ENCODE results near the gene MARCHF3. TPM values are rescaled to one million over a fixed set of nuclear protein-coding genes. Genes with fewer than 3 reads are reported as not detected.
A peak's percentile ranks its signal among the peaks of the same experiment; 100 is the strongest.

Gene MARCHF3
- 8.3 TPM for polyA plus RNA-seq (2013, experiment 1 of 2)
- polyA plus RNA-seq (2013, experiment 2 of 2) = 6.8 TPM

GRCh38 chr5:127030259-127031146 is at the start of gene MARCHF3:
Gene MARCHF3, minus strand, starts transcription at chr5:127030558. Its CDS starts 112,387 bp downstream, at chr5:126918171.
- Histone ChIP-seq H3K27me3 (ENCODE audit: insufficient read depth, low read length) (peaks cover 48% of the 10 kb centered on the region), H3K9ac (ENCODE audit: low read depth, low read length) (peak within 1 kb of the TSS; percentile 53), H3K9me3 (ENCODE audit: insufficient read depth, low read depth, low read length) (no peaks in the 10 kb centered on the region), H3K27ac (ENCODE audit: low read depth, low read length) (peak within 1 kb of the TSS; percentile 57; the same call in 1 of the 2 replicates), H3K36me3 (ENCODE audit: insufficient read depth, low read length) (no peaks in the 10 kb centered on the region), H3K4me1 (ENCODE audit: insufficient read depth, low read length) (peaks cover 15% of the 10 kb centered on the region; the same call in 1 of the 2 replicates), H3K4me3 (ENCODE audit: low read length) (peak within 1 kb of the TSS; percentile 76)
- under 1% methylated on average over 97 of the region's 97 CpGs for WGBS

GRCh38 chr5:127079994-127080491 is 49.7 kb upstream of the MARCHF3 start:
- Histone ChIP-seq H3K27me3 (ENCODE audit: insufficient read depth, low read length) (no peaks in the 10 kb centered on the region), H3K36me3 (ENCODE audit: insufficient read depth, low read length) (no peaks in the 10 kb centered on the region), H3K27ac (ENCODE audit: low read depth, low read length) (no peak overlapping the region), H3K9ac (ENCODE audit: low read depth, low read length) (no peak overlapping the region), H3K9me3 (ENCODE audit: insufficient read depth, low read depth, low read length) (no peaks in the 10 kb centered on the region), H3K4me3 (ENCODE audit: low read length) (no peak overlapping the region), H3K4me1 (ENCODE audit: insufficient read depth, low read length) (peaks cover 46% of the 10 kb centered on the region)
- WGBS = 26% methylated on average over 8 of the region's 9 CpGs

- Histone ChIP-seq H3K27me3 (ENCODE audit: insufficient read depth, low read length) (no peaks in the 10 kb centered on the region), H3K4me1 (ENCODE audit: insufficient read depth, low read length) (peaks cover 42% of the 10 kb centered on the region), H3K27ac (ENCODE audit: low read depth, low read length) (peak overlapping the region; percentile 24; the same call in 1 of the 2 replicates), H3K9me3 (ENCODE audit: insufficient read depth, low read depth, low read length) (no peaks in the 10 kb centered on the region), H3K9ac (ENCODE audit: low read depth, low read length) (no peak overlapping the region), H3K4me3 (ENCODE audit: low read length) (no peak overlapping the region), H3K36me3 (ENCODE audit: insufficient read depth, low read length) (no peaks in the 10 kb centered on the region)
- WGBS = 69% methylated on average over 1 of the region's 1 CpG
Observed at GRCh38 chr5:127077366-127077765, 47.0 kb upstream of the MARCHF3 start.

- no peaks in the 10 kb centered on the region for H3K9me3 ChIP-seq (ENCODE audit: insufficient read depth, low read depth, low read length)
- H3K27me3 ChIP-seq (ENCODE audit: insufficient read depth, low read length) = no peaks in the 10 kb centered on the region
- WGBS = 36% methylated on average over 4 of the region's 4 CpGs
- peak overlapping the region; percentile 34; the same call in 1 of the 2 replicates for H3K27ac ChIP-seq (ENCODE audit: low read depth, low read length)
- no peaks in the 10 kb centered on the region for H3K36me3 ChIP-seq (ENCODE audit: insufficient read depth, low read length)
- peaks cover 42% of the 10 kb centered on the region for H3K4me1 ChIP-seq (ENCODE audit: insufficient read depth, low read length)
- no peak overlapping the region for H3K9ac ChIP-seq (ENCODE audit: low read depth, low read length)
- no peak overlapping the region for H3K4me3 ChIP-seq (ENCODE audit: low read length)
Observed at GRCh38 chr5:127076315-127077129, 46.2 kb upstream of the MARCHF3 start.

GRCh38 chr5:127074466-127074865 is 44.1 kb upstream of the MARCHF3 start:
- Histone ChIP-seq H3K4me1 (ENCODE audit: insufficient read depth, low read length) (peaks cover 37% of the 10 kb centered on the region), H3K4me3 (ENCODE audit: low read length) (no peak overlapping the region), H3K36me3 (ENCODE audit: insufficient read depth, low read length) (no peaks in the 10 kb centered on the region), H3K27me3 (ENCODE audit: insufficient read depth, low read length) (no peaks in the 10 kb centered on the region), H3K9ac (ENCODE audit: low read depth, low read length) (no peak overlapping the region), H3K9me3 (ENCODE audit: insufficient read depth, low read depth, low read length) (no peaks in the 10 kb centered on the region), H3K27ac (ENCODE audit: low read depth, low read length) (no peak overlapping the region)
- WGBS = 87% methylated on average over 3 of the region's 3 CpGs

- H3K4me3 ChIP-seq (ENCODE audit: low read length) = no peak within 1 kb of the TSS
- peaks cover 36% of the 10 kb centered on the region for H3K4me1 ChIP-seq (ENCODE audit: insufficient read depth, low read length)
- H3K9ac ChIP-seq (ENCODE audit: low read depth, low read length) = no peak within 1 kb of the TSS
- no peaks in the 10 kb centered on the region for H3K9me3 ChIP-seq (ENCODE audit: insufficient read depth, low read depth, low read length)
- H3K36me3 ChIP-seq (ENCODE audit: insufficient read depth, low read length) = no peaks in the 10 kb centered on the region
- no peak within 1 kb of the TSS for H3K27ac ChIP-seq (ENCODE audit: low read depth, low read length)
- WGBS = 95% methylated on average over 56 of the region's 56 CpGs
- H3K27me3 ChIP-seq (ENCODE audit: insufficient read depth, low read length) = no peaks in the 10 kb centered on the region
Observed at GRCh38 chr5:127072861-127073846, 42.8 kb upstream of the MARCHF3 start, which contains the start of gene C5orf63. Gene C5orf63, minus strand, starts transcription at chr5:127073502. Its CDS starts 14,507 bp downstream, at chr5:127058995.

- Histone ChIP-seq H3K4me3 (ENCODE audit: low read length) (no peak overlapping the region), H3K27ac (ENCODE audit: low read depth, low read length) (no peak overlapping the region), H3K4me1 (ENCODE audit: insufficient read depth, low read length) (peaks cover 15% of the 10 kb centered on the region; the same call in 1 of the 2 replicates), H3K9ac (ENCODE audit: low read depth, low read length) (no peak overlapping the region), H3K9me3 (ENCODE audit: insufficient read depth, low read depth, low read length) (no peaks in the 10 kb centered on the region), H3K36me3 (ENCODE audit: insufficient read depth, low read length) (no peaks in the 10 kb centered on the region), H3K27me3 (ENCODE audit: insufficient read depth, low read length) (no peaks in the 10 kb centered on the region)
- WGBS = 83% methylated on average over 2 of the region's 2 CpGs
Observed at GRCh38 chr5:127070243-127070642, 39.9 kb upstream of the MARCHF3 start.

GRCh38 chr5:127068493-127069214 is 38.3 kb upstream of the MARCHF3 start:
- Histone ChIP-seq H3K36me3 (ENCODE audit: insufficient read depth, low read length) (no peaks in the 10 kb centered on the region), H3K9me3 (ENCODE audit: insufficient read depth, low read depth, low read length) (no peaks in the 10 kb centered on the region), H3K9ac (ENCODE audit: low read depth, low read length) (no peak overlapping the region), H3K4me3 (ENCODE audit: low read length) (no peak overlapping the region), H3K4me1 (ENCODE audit: insufficient read depth, low read length) (peaks cover 15% of the 10 kb centered on the region; the same call in 1 of the 2 replicates), H3K27me3 (ENCODE audit: insufficient read depth, low read length) (no peaks in the 10 kb centered on the region), H3K27ac (ENCODE audit: low read depth, low read length) (no peak overlapping the region)
- WGBS = 94% methylated on average over 2 of the region's 2 CpGs

- Histone ChIP-seq H3K9ac (ENCODE audit: low read depth, low read length) (no peak overlapping the region), H3K27ac (ENCODE audit: low read depth, low read length) (no peak overlapping the region), H3K4me3 (ENCODE audit: low read length) (no peak overlapping the region), H3K36me3 (ENCODE audit: insufficient read depth, low read length) (no peaks in the 10 kb centered on the region), H3K4me1 (ENCODE audit: insufficient read depth, low read length) (peaks cover 19% of the 10 kb centered on the region), H3K27me3 (ENCODE audit: insufficient read depth, low read length) (no peaks in the 10 kb centered on the region), H3K9me3 (ENCODE audit: insufficient read depth, low read depth, low read length) (no peaks in the 10 kb centered on the region)
Observed at GRCh38 chr5:127066721-127067120, 36.4 kb upstream of the MARCHF3 start.

All from HUES64 (cell line).